Measurements from ENCODE around the gene MAPKAPK3.
A peak's percentile ranks its signal among the peaks of the same experiment; 100 is the strongest.

MAPKAPK3 gene

GRCh38 chr3:50607271-50608091 is 9.5 kb upstream of the MAPKAPK3 start:
- ChIA-PET POLR2A (interaction anchor here (0.6 to 4.6 kb wide), 2 partner anchors 15 to 975 kb away, joined by 5 to 42 read pairs; no protein-coding TSS in a partner anchor), CTCF (interaction anchor here (1.1 to 40.1 kb wide), 6 partner anchors 8 to 36 kb away, joined by 4 to 799 read pairs (median 14); partner anchors contain the start of genes C3orf18 and HEMK1)
- H3K27ac ChIP-seq (ENCODE audit: insufficient read depth in 1 of 2, low read depth in 1 of 2, low read length in 2 of 2, poor library complexity in 1 of 2, severe bottlenecking in 2 of 2) = peak overlapping the region; percentile 59 to 92
- peaks cover 2 to 85% (median 38%) of the 10 kb centered on the region in 4 experiments for H3K36me3 ChIP-seq (ENCODE audit: control insufficient read depth in 4 of 4, insufficient read depth in 4 of 4, low read length in 3 of 4)
- no peaks in the 10 kb centered on the region for H3K27me3 ChIP-seq (replicated peaks in 2 of 5; ENCODE audit: control insufficient read depth in 4 of 5, insufficient read depth in 5 of 5, low read length in 4 of 5)
- H3K4me1 ChIP-seq (ENCODE audit: control extremely low read depth in 1 of 4, control insufficient read depth in 4 of 4, insufficient read depth in 4 of 4, low read length in 3 of 4) = peaks cover 26 to 94% (median 91%) of the 10 kb centered on the region in 4 experiments
- H3K4me3 ChIP-seq (ENCODE audit: control insufficient read depth in 1 of 7, extremely low read depth in 1 of 7, insufficient read depth in 4 of 7, low read depth in 2 of 7, low read length in 6 of 7) = peak overlapping the region in 5 of 7 experiments; percentile 8 to 92 (median 48)
- no peaks in the 10 kb centered on the region for H3K9me3 ChIP-seq (ENCODE audit: control extremely low read depth in 1 of 5, control insufficient read depth in 4 of 5, insufficient read depth in 2 of 5, low read depth in 1 of 5, low read length in 4 of 5)
- no peak for DNase-seq
- whole genome bisulfite sequencing (ENCODE audit: insufficient coverage) = 87% methylated on average over 29 of the region's 29 CpGs

GRCh38 chr3:50608278-50608677 is 8.7 kb upstream of the MAPKAPK3 start:
- DNase-seq = no peak
- Histone ChIP-seq H3K36me3 (ENCODE audit: control insufficient read depth in 4 of 4, insufficient read depth in 4 of 4, low read length in 3 of 4) (peaks cover 2 to 77% (median 36%) of the 10 kb centered on the region in 4 experiments), H3K27me3 (replicated peaks in 2 of 5; ENCODE audit: control insufficient read depth in 4 of 5, insufficient read depth in 5 of 5, low read length in 4 of 5) (no peaks in the 10 kb centered on the region), H3K9me3 (ENCODE audit: control extremely low read depth in 1 of 5, control insufficient read depth in 4 of 5, insufficient read depth in 2 of 5, low read depth in 1 of 5, low read length in 4 of 5) (no peaks in the 10 kb centered on the region), H3K4me1 (ENCODE audit: control extremely low read depth in 1 of 4, control insufficient read depth in 4 of 4, insufficient read depth in 4 of 4, low read length in 3 of 4) (peaks cover 25 to 94% (median 91%) of the 10 kb centered on the region in 4 experiments), H3K4me3 (ENCODE audit: control insufficient read depth in 1 of 7, extremely low read depth in 1 of 7, insufficient read depth in 4 of 7, low read depth in 2 of 7, low read length in 6 of 7) (peak overlapping the region in 4 of 7 experiments; percentile 8 to 92 (median 82)), H3K27ac (ENCODE audit: insufficient read depth in 1 of 2, low read depth in 1 of 2, low read length in 2 of 2, poor library complexity in 1 of 2, severe bottlenecking in 2 of 2) (peak overlapping the region; percentile 43 to 92)
- 88% methylated on average over 7 of the region's 7 CpGs for WGBS (ENCODE audit: insufficient coverage)
- POLR2A ChIA-PET = interaction anchor here (4.6 kb wide), 1 partner anchor 16 kb away, joined by 42 read pairs; no protein-coding TSS in a partner anchor
- CTCF ChIA-PET = interaction anchor here (1.1 to 40.1 kb wide), 5 partner anchors 8 to 37 kb away, joined by 4 to 799 read pairs (median 81); partner anchors contain the start of genes C3orf18 and HEMK1

GRCh38 chr3:50609071-50609762 is 7.7 kb upstream of the MAPKAPK3 start:
- POLR2A ChIA-PET = interaction anchor here (1.2 to 4.6 kb wide), 3 partner anchors 8 to 20 kb away, joined by 4 to 42 read pairs (median 12); no protein-coding TSS in a partner anchor
- Histone ChIP-seq H3K27me3 (replicated peaks in 2 of 5; ENCODE audit: control insufficient read depth in 4 of 5, insufficient read depth in 5 of 5, low read length in 4 of 5) (no peaks in the 10 kb centered on the region), H3K36me3 (ENCODE audit: control insufficient read depth in 4 of 4, insufficient read depth in 4 of 4, low read length in 3 of 4) (peaks cover 2 to 67% (median 30%) of the 10 kb centered on the region in 4 experiments), H3K4me3 (ENCODE audit: control insufficient read depth in 1 of 7, extremely low read depth in 1 of 7, insufficient read depth in 4 of 7, low read depth in 2 of 7, low read length in 6 of 7) (peak overlapping the region in 6 of 7 experiments; percentile 50 to 92 (median 80)), H3K27ac (ENCODE audit: insufficient read depth in 1 of 2, low read depth in 1 of 2, low read length in 2 of 2, poor library complexity in 1 of 2, severe bottlenecking in 2 of 2) (peak overlapping the region; percentile 61 to 92), H3K9me3 (ENCODE audit: control extremely low read depth in 1 of 5, control insufficient read depth in 4 of 5, insufficient read depth in 2 of 5, low read depth in 1 of 5, low read length in 4 of 5) (no peaks in the 10 kb centered on the region), H3K4me1 (ENCODE audit: control extremely low read depth in 1 of 4, control insufficient read depth in 4 of 4, insufficient read depth in 4 of 4, low read length in 3 of 4) (peaks cover 25 to 92% (median 89%) of the 10 kb centered on the region in 4 experiments)
- no peak for DNase-seq
- CTCF ChIA-PET = interaction anchor here (1.0 to 40.1 kb wide), 7 partner anchors 10 to 55 kb away, joined by 3 to 799 read pairs (median 16); partner anchors contain the start of genes C3orf18 and HEMK1
- 45% methylated on average over 2 of the region's 5 CpGs for WGBS (ENCODE audit: insufficient coverage)

GRCh38 chr3:50609763-50610085 is 7.2 kb upstream of the MAPKAPK3 start:
- ChIA-PET POLR2A (interaction anchor here (0.6 to 4.6 kb wide), 4 partner anchors 9 to 38 kb away, joined by 3 to 42 read pairs (median 8); no protein-coding TSS in a partner anchor), CTCF (interaction anchor here (1.0 to 40.1 kb wide), 8 partner anchors 10 to 56 kb away, joined by 3 to 799 read pairs (median 10); partner anchors contain the start of genes C3orf18 and HEMK1)
- WGBS (ENCODE audit: insufficient coverage) = 59% methylated on average over 3 of the region's 3 CpGs
- Histone ChIP-seq H3K36me3 (ENCODE audit: control insufficient read depth in 4 of 4, insufficient read depth in 4 of 4, low read length in 3 of 4) (peaks cover 0 to 62% (median 26%) of the 10 kb centered on the region in 4 experiments), H3K27ac (ENCODE audit: insufficient read depth in 1 of 2, low read depth in 1 of 2, low read length in 2 of 2, poor library complexity in 1 of 2, severe bottlenecking in 2 of 2) (peak overlapping the region; percentile 61 to 92), H3K4me3 (ENCODE audit: control insufficient read depth in 1 of 7, extremely low read depth in 1 of 7, insufficient read depth in 4 of 7, low read depth in 2 of 7, low read length in 6 of 7) (peak overlapping the region in 6 of 7 experiments; percentile 73 to 92 (median 80)), H3K27me3 (replicated peaks in 2 of 5; ENCODE audit: control insufficient read depth in 4 of 5, insufficient read depth in 5 of 5, low read length in 4 of 5) (no peaks in the 10 kb centered on the region), H3K9me3 (ENCODE audit: control extremely low read depth in 1 of 5, control insufficient read depth in 4 of 5, insufficient read depth in 2 of 5, low read depth in 1 of 5, low read length in 4 of 5) (no peaks in the 10 kb centered on the region), H3K4me1 (ENCODE audit: control extremely low read depth in 1 of 4, control insufficient read depth in 4 of 4, insufficient read depth in 4 of 4, low read length in 3 of 4) (peaks cover 23 to 87% (median 84%) of the 10 kb centered on the region in 4 experiments)
- no peak for DNase-seq

- ChIA-PET POLR2A (interaction anchor here (0.6 to 4.6 kb wide), 5 partner anchors 10 to 928 kb away, joined by 3 to 42 read pairs (median 4); no protein-coding TSS in a partner anchor), CTCF (interaction anchor here (1.0 to 40.1 kb wide), 9 partner anchors 10 to 777 kb away, joined by 3 to 799 read pairs (median 5); partner anchors contain the start of genes C3orf18 and HEMK1)
- Histone ChIP-seq H3K4me1 (ENCODE audit: control extremely low read depth in 1 of 4, control insufficient read depth in 4 of 4, insufficient read depth in 4 of 4, low read length in 3 of 4) (peaks cover 21 to 81% (median 80%) of the 10 kb centered on the region in 4 experiments), H3K27me3 (replicated peaks in 2 of 5; ENCODE audit: control insufficient read depth in 4 of 5, insufficient read depth in 5 of 5, low read length in 4 of 5) (no peaks in the 10 kb centered on the region), H3K36me3 (ENCODE audit: control insufficient read depth in 4 of 4, insufficient read depth in 4 of 4, low read length in 3 of 4) (peaks cover 0 to 56% (median 25%) of the 10 kb centered on the region in 4 experiments), H3K27ac (ENCODE audit: insufficient read depth in 1 of 2, low read depth in 1 of 2, low read length in 2 of 2, poor library complexity in 1 of 2, severe bottlenecking in 2 of 2) (peak overlapping the region; percentile 61 to 92), H3K9me3 (ENCODE audit: control extremely low read depth in 1 of 5, control insufficient read depth in 4 of 5, insufficient read depth in 2 of 5, low read depth in 1 of 5, low read length in 4 of 5) (no peaks in the 10 kb centered on the region), H3K4me3 (ENCODE audit: control insufficient read depth in 1 of 7, extremely low read depth in 1 of 7, insufficient read depth in 4 of 7, low read depth in 2 of 7, low read length in 6 of 7) (peak overlapping the region; percentile 70 to 92 (median 78))
- 67% methylated on average over 5 of the region's 6 CpGs for WGBS (ENCODE audit: insufficient coverage)
- no peak for DNase-seq
These were observed 6.6 kb upstream of the MAPKAPK3 start for GRCh38 chr3:50610181-50610971.

- Histone ChIP-seq H3K9me3 (ENCODE audit: control extremely low read depth in 1 of 5, control insufficient read depth in 4 of 5, insufficient read depth in 2 of 5, low read depth in 1 of 5, low read length in 4 of 5) (no peaks in the 10 kb centered on the region), H3K36me3 (ENCODE audit: control insufficient read depth in 4 of 4, insufficient read depth in 4 of 4, low read length in 3 of 4) (peaks cover 0 to 49% (median 22%) of the 10 kb centered on the region in 4 experiments), H3K27ac (ENCODE audit: insufficient read depth in 1 of 2, low read depth in 1 of 2, low read length in 2 of 2, poor library complexity in 1 of 2, severe bottlenecking in 2 of 2) (peak overlapping the region; percentile 61 to 92), H3K4me1 (ENCODE audit: control extremely low read depth in 1 of 4, control insufficient read depth in 4 of 4, insufficient read depth in 4 of 4, low read length in 3 of 4) (peaks cover 20 to 80% (median 78%) of the 10 kb centered on the region in 4 experiments), H3K4me3 (ENCODE audit: control insufficient read depth in 1 of 7, extremely low read depth in 1 of 7, insufficient read depth in 4 of 7, low read depth in 2 of 7, low read length in 6 of 7) (peak overlapping the region; percentile 70 to 92 (median 78)), H3K27me3 (replicated peaks in 2 of 5; ENCODE audit: control insufficient read depth in 4 of 5, insufficient read depth in 5 of 5, low read length in 4 of 5) (no peaks in the 10 kb centered on the region)
- 2% methylated on average over 7 of the region's 10 CpGs for WGBS (ENCODE audit: insufficient coverage)
- no peak for DNase-seq
- POLR2A ChIA-PET = interaction anchor here (0.6 to 4.6 kb wide), 5 partner anchors 10 to 927 kb away, joined by 4 to 42 read pairs (median 6); partner anchors contain the start of genes HEMK1 and MANF
- CTCF ChIA-PET = interaction anchor here (1.2 to 40.1 kb wide), 8 partner anchors 11 to 779 kb away, joined by 4 to 799 read pairs (median 10); partner anchors contain the start of genes C3orf18 and HEMK1
These were observed 5.9 kb upstream of the MAPKAPK3 start for GRCh38 chr3:50610992-50611463.

Data from common myeloid progenitor, CD34-positive (primary cell).